COR-L47 (cell line): ENCODE results near the gene FAM237B.
A peak's percentile ranks its signal among the peaks of the same experiment; 100 is the strongest.
"Not testable (repeated sequence)": the region's sequence is repeated elsewhere in the genome, so short reads cannot be mapped to it uniquely, and the experiment has no call there.

ENCODE experiments used
- DNase-seq: peaks from one replicate; lab custom pipeline; 2025; lab: John Stamatoyannopoulos, UW

Gene FAM237B

GRCh38 chr7:90320801-90321494, at the start of gene FAM237B:
TSS of gene FAM237B (minus strand) at chr7:90321304. CDS start at chr7:90319748, 1,556 bp downstream.
- DNase-seq, result no peak

GRCh38 chr7:90351987-90352386, 30.9 kb upstream of the FAM237B start:
- no peak for DNase-seq

- not testable (repeated sequence) for DNase-seq
These were observed 28.9 kb upstream of the FAM237B start for GRCh38 chr7:90350032-90350431.

- DNase-seq, result no peak
These were observed 28.2 kb upstream of the FAM237B start for GRCh38 chr7:90349305-90349704.

GRCh38 chr7:90347759-90348158, 26.7 kb upstream of the FAM237B start:
- DNase-seq, result no peak

GRCh38 chr7:90346336-90347125, 25.4 kb upstream of the FAM237B start, which contains the start of gene GTPBP10:
TSS of gene GTPBP10 (plus strand) at chr7:90346716. CDS start at chr7:90346742, 26 bp downstream.
- peak; percentile 95 for DNase-seq

- no peak for DNase-seq
These were observed 24.7 kb upstream of the FAM237B start for GRCh38 chr7:90345595-90346335.

GRCh38 chr7:90345016-90345415, 23.9 kb upstream of the FAM237B start:
- no peak for DNase-seq

GRCh38 chr7:90337106-90337505, 16.0 kb upstream of the FAM237B start:
- no peak for DNase-seq

GRCh38 chr7:90334926-90335325, 13.8 kb upstream of the FAM237B start:
- not testable (repeated sequence) for DNase-seq

GRCh38 chr7:90334193-90334843, 13.2 kb upstream of the FAM237B start:
- DNase-seq, result no peak

GRCh38 chr7:90326500-90326899, 5.4 kb upstream of the FAM237B start:
- no peak for DNase-seq

- DNase-seq, result no peak
These were observed 1.7 kb upstream of the FAM237B start for GRCh38 chr7:90322837-90323236.

- DNase-seq, result no peak
These were observed 695 bp downstream of the FAM237B start for GRCh38 chr7:90320418-90320800.

GRCh38 chr7:90320014-90320413, 1.1 kb downstream of the FAM237B start:
- DNase-seq, result no peak

GRCh38 chr7:90313907-90314306, 7.2 kb downstream of the FAM237B start:
- DNase-seq, result no peak

- no peak for DNase-seq
These were observed 8.4 kb downstream of the FAM237B start for GRCh38 chr7:90312745-90313144.

GRCh38 chr7:90311175-90311574, 9.9 kb downstream of the FAM237B start:
- no peak for DNase-seq

GRCh38 chr7:90309872-90310271, 11.2 kb downstream of the FAM237B start:
- DNase-seq, result no peak

GRCh38 chr7:90303241-90303640, 17.9 kb downstream of the FAM237B start:
- DNase-seq, result no peak

GRCh38 chr7:90298145-90299038, 22.7 kb downstream of the FAM237B start:
- DNase-seq, result no peak
